Thyroid gland (tissue), 4 donors: ENCODE results near the gene VMP1.

Experiments used
- POLR2A ChIP-seq, 2 donors: fragments of 450-650 bp; IDR thresholded peaks; one replicate each; pipeline ENCODE4 v1.6.1; 2017; ENCODE audit warnings: antibody characterized with exemption in 2 of 2, mild to moderate bottlenecking in 2 of 2, moderate library complexity in 1 of 2
- TF ChIP-seq, protein P1 (sequence below), 6 experiments: fragments of 200-600 bp in 3 of 6; fragments of 450-650 bp in 3 of 6; sonication (generic) in 3 of 6; IDR thresholded peaks; one replicate each; pipeline ENCODE4 v1.5.1; 2016 to 2019; ENCODE audit warnings: antibody characterized with exemption in 6 of 6, mild to moderate bottlenecking in 2 of 6, inconsistent platforms in 1 of 6, moderate library complexity in 1 of 6

DNA sequence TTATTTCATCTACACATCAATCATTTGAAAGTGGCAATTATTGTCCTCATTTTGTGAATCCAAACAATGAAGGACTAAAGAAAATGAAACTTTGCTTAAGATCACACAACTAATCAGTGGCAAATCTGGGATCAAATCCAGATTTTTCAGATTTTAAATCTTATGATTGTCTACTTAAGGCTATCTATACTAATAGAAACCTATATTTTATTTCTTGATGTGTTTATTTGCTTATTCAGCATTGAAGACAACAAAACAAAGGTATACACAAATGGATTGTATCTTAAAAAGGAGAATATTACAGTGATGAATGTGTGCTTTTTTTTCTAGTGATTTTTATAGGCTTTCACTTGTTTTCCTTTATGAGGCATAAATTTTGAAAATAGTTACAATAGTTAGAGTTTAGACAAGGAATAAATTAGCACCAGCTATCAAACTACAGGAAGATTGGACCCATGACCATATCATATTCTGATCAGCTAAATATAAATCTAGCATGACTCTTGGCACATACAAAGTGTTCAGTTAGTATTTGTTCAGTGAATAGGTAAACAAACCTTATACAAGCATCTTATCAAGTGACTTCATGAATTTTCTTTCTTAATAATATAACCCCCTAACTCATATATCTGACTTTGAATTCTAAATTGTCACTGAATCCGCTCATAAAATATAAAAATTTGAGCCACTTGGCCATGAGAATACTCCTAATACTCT is 20.5 kb downstream of the VMP1 start:
- TF ChIP-seq, protein P1, sequence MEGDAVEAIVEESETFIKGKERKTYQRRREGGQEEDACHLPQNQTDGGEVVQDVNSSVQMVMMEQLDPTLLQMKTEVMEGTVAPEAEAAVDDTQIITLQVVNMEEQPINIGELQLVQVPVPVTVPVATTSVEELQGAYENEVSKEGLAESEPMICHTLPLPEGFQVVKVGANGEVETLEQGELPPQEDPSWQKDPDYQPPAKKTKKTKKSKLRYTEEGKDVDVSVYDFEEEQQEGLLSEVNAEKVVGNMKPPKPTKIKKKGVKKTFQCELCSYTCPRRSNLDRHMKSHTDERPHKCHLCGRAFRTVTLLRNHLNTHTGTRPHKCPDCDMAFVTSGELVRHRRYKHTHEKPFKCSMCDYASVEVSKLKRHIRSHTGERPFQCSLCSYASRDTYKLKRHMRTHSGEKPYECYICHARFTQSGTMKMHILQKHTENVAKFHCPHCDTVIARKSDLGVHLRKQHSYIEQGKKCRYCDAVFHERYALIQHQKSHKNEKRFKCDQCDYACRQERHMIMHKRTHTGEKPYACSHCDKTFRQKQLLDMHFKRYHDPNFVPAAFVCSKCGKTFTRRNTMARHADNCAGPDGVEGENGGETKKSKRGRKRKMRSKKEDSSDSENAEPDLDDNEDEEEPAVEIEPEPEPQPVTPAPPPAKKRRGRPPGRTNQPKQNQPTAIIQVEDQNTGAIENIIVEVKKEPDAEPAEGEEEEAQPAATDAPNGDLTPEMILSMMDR (IDR thresholded peaks at IDR 0.05) = no peak
- TF ChIP-seq POLR2A (IDR thresholded peaks at IDR 0.05) = no peak
